ENCODE data around the gene GNAO1.

GNAO1 gene

DNA sequence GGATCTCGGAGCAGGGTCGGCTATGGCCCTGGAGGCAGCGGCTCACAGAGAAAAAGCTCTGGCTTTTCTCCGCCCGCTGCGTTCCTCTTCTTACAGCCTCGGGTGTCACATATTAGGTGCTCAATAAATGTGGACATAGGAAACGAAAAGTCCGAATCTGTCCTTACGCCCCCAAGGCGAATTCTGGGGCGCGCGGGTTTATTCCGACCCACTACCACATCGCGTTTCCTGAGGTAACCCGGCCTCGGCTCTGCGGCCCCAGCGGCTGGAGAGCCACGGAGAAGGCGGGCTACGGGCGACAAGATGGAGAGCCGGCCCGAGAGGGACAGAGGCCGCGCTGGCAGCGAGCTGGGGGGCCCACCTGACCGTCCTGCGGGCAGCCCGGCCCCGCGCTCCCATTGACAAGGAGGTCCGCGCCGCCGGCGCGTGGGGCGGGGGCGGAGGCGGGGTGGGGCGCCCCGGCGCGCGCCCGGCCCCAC lies 573 bp upstream of the GNAO1 start:
- no peak for DNase-seq (ENCODE audit: extremely low spot score)
- TF ChIP-seq, protein P1, sequence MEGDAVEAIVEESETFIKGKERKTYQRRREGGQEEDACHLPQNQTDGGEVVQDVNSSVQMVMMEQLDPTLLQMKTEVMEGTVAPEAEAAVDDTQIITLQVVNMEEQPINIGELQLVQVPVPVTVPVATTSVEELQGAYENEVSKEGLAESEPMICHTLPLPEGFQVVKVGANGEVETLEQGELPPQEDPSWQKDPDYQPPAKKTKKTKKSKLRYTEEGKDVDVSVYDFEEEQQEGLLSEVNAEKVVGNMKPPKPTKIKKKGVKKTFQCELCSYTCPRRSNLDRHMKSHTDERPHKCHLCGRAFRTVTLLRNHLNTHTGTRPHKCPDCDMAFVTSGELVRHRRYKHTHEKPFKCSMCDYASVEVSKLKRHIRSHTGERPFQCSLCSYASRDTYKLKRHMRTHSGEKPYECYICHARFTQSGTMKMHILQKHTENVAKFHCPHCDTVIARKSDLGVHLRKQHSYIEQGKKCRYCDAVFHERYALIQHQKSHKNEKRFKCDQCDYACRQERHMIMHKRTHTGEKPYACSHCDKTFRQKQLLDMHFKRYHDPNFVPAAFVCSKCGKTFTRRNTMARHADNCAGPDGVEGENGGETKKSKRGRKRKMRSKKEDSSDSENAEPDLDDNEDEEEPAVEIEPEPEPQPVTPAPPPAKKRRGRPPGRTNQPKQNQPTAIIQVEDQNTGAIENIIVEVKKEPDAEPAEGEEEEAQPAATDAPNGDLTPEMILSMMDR (IDR thresholded peaks at IDR 0.05; ENCODE audit: control extremely low read depth, extremely low read depth, low read depth, missing control alignments) = no peak

DNA sequence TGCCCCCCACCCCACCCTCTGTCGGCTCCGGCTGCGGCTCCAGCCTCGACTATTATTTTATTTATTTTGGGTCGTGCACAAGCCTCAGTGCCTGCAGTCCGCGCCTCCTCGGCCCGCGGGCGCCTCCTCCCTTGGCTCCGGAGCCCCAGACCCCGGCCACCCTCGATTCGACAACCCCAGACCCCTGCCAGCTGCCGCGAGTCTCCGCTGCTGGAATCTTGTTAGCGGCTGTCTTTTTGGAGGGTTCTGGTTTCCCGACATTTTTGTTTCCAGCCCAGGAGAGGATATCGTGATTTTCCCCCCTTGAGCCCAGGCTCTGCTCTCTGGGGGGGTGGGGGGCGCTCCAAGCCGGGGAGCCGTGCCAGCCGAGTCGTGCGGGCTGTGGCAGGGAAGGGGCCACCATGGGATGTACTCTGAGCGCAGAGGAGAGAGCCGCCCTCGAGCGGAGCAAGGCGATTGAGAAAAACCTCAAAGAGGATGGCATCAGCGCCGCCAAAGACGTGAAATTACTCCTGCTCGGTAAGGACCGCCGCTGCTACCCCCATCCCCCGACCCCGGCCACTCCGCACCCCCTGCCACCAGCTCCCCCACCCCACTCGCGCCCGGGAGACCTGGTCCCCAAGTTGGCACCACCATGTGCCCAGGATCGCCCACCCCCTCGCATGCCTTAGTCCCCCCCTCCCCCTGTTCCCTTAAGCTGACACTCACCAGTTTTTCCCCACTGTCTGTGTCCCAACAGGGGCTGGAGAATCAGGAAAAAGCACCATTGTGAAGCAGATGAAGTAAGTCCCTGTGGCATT lies 746 bp downstream of the GNAO1 start:
- POLR2A ChIA-PET = no interaction called here
- TF ChIP-seq, protein P1 (IDR thresholded peaks at IDR 0.05; ENCODE audit: control extremely low read depth, extremely low read depth, low read depth, missing control alignments) = no peak
- DNase-seq (ENCODE audit: extremely low spot score) = no peak
- CTCF ChIA-PET = no interaction called here

More for the DNA sequence above, 573 bp upstream of the GNAO1 start:
- ChIA-PET POLR2A (no interaction called here), CTCF (interaction anchor here (0.5 kb wide), 1 partner anchor 762 kb away, joined by 3 read pairs; no protein-coding TSS in a partner anchor)

DNA sequence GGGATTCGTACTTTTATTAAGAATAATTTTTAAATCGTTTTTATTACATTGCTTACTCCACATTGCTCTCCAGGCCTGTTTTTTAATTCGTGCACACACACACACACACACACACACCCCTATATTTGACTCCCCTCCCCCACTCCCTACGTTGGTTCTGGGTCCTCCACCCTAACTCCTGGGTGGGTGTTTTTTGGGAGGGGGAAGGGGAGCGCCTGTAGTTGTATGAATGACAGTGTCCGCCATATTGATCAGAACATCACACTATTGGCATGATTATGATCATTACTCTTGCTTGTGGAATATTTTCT lies 1.3 kb downstream of the GNAO1 start:
- ChIA-PET POLR2A (no interaction called here), CTCF (no interaction called here)
- TF ChIP-seq, protein P1 (IDR thresholded peaks at IDR 0.05; ENCODE audit: control extremely low read depth, extremely low read depth, low read depth, missing control alignments) = no peak
- no peak for DNase-seq (ENCODE audit: extremely low spot score)

DNA sequence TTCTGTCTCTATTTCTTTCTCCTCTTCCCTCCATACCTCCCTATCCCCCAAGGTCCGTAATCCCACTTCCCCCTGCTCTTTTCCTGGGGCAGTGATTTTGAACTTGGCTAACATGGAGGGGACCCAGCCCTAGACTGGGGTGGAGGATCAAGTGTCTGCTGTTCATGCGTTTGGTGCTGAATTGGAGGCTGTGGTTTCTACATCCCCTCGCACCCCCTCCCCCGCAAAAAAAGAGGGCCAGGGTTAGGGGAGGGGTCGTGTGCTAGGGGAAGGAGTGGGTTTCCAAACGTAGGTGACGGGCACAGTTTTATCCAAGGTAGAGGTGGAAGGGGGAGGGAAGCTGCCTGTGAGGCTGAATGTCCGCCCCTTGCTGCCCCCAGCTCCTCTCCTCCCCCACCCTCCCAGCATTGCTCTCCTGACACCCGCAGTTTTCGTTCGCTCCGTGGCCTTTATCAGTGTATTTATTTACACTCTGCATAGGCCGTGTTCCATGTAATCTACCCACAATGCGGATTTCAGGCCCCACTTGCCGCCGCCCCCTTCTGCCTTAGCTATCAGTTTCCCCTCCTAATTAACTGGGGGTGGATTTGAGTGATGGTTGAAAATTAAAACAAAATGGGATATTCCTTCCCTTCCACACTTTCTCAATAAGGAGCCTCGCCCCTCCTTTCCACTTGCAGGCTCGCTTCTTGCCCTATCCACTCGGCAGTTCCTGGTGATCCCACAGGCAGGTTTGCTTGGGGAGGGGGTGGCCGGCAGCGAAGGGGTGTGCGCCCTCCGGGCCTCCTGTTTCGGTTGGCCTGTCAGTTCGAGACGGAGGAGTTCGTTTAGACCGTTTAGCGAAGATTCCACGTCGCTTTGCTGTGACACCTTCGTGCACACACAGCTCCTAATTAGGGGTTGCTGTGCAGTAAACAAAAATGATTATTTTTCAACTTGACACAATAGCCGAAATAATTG lies 2.0 kb downstream of the GNAO1 start:
- CTCF ChIA-PET = no interaction called here
- DNase-seq (ENCODE audit: extremely low spot score) = no peak
- TF ChIP-seq, protein P1 (IDR thresholded peaks at IDR 0.05; ENCODE audit: control extremely low read depth, extremely low read depth, low read depth, missing control alignments) = no peak
- POLR2A ChIA-PET = no interaction called here

DNA sequence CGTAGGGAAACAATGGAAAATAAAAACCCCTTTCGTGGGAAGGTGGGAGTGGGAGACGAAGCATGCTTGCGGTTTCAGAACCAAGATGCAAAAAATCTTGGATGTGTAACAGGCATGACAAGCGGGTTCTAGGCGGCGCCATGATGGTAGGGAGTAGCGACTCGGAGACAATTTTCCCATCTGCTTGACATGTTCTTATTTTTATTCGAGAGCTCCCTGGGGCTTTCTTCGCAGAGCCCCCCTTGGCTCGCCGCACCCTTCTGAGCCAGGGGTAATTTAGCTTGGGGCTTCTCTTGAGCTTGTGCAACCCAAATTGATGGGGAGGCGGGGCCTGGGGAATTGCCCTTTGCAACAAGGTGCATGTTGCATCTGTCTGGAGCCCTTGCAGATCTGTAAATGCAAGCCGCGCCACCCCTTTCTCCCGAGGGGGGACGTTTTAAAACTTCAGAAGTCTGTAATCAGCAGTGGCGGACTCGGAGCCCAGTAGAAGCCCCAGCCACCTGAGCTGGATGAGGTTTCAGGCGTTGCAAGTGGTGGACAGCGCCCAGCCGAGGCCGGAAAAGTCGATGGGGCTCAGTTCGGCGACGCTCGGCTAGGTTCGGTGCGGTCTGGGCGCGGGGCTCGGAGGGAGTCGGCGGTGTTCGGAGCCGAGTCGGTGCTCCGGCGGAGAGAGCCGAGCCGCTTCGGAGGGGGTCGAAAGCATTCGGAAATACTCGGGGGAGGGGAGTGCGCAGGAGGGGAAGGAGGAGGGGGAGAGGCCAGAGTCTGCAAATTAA lies 2.9 kb downstream of the GNAO1 start:
- TF ChIP-seq, protein P1 (IDR thresholded peaks at IDR 0.05; ENCODE audit: control extremely low read depth, extremely low read depth, low read depth, missing control alignments) = no peak
- peak; percentile 27 for DNase-seq (ENCODE audit: extremely low spot score)
- ChIA-PET POLR2A (no interaction called here), CTCF (no interaction called here)

DNA sequence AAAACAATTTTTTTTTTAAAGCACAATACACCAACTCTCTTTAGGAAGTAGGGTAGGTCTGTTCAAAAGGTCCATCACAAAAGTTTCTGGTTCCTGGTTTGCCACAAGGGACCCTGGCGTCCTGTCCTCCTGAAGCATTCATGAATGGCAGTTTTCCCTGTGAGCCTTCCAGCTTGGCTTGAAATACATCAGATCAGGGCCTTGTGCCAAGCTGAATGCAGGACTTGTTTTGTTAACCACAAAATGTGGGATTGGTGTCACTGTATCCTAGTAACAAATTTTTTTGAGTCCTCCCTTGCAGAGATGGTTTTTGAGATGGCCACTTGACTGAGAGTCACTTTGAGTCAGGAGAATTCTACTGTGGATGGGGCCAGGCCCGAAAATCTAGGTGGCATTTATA lies 3.9 kb downstream of the GNAO1 start:
- TF ChIP-seq, protein P1 (IDR thresholded peaks at IDR 0.05; ENCODE audit: control extremely low read depth, extremely low read depth, low read depth, missing control alignments) = no peak
- ChIA-PET POLR2A (no interaction called here), CTCF (no interaction called here)
- DNase-seq (ENCODE audit: extremely low spot score) = no peak
